Suppressor macrophage treated with lipopolysaccharide for 1 hour (primary cell): ENCODE measurements around the gene NTF3.

ENCODE experiments used
- DNase-seq, 3 donors: peaks; one replicate each; pipeline ENCODE4 v3.0.0-alpha.2; 2020 to 2022

Gene NTF3

DNA sequence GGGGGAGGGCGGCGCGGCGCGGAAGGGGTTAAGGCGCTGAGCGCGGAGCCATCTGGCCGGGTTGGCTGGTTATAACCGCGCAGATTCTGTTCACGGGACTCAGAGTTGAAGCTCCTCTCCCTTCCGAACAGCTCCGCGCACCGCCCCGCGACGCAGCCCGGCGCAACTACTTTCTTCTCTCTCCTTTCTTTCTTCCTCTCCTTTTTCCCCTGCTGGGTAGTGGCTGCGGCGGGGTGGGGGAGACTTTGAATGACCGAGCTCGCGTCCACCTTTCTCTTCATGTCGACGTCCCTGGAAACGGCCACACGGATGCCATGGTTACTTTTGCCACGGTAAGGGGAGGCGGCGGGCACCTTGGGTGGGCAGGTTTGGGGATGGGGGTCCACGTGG, at the start of gene NTF3:
Gene NTF3 (plus strand): TSS at position 98 of the 390 bp plus-strand sequence. CDS start 217 bp downstream, at position 315.
- no peak for DNase-seq

DNA sequence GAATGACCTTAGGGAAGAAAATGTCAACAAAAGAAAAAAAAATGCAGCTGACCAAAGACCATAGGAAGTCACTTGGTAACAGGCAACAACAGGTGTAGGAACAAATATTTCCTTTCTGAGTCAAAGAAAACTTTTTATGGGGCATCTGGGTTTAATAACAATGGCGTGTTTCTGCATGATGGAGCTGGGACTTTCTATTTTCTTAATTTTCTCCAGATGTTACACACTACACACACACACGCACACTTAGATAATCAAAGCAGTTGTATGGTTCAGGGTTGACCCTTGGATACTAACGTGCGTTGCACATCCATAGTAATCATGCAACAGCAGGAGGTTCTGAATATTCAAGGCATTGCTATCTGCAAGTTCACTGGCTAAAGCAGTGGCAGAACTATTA, 47.9 kb upstream of the NTF3 start:
- DNase-seq = no peak

- no peak for DNase-seq
Observed at GRCh38 chr12:5388581-5389535, 43.0 kb upstream of the NTF3 start.

- DNase-seq = no peak
Observed at GRCh38 chr12:5390174-5390799, 41.6 kb upstream of the NTF3 start.

GRCh38 chr12:5391653-5392052, 40.3 kb upstream of the NTF3 start:
- DNase-seq = no peak

GRCh38 chr12:5392961-5393360, 38.9 kb upstream of the NTF3 start:
- DNase-seq = no peak

DNA sequence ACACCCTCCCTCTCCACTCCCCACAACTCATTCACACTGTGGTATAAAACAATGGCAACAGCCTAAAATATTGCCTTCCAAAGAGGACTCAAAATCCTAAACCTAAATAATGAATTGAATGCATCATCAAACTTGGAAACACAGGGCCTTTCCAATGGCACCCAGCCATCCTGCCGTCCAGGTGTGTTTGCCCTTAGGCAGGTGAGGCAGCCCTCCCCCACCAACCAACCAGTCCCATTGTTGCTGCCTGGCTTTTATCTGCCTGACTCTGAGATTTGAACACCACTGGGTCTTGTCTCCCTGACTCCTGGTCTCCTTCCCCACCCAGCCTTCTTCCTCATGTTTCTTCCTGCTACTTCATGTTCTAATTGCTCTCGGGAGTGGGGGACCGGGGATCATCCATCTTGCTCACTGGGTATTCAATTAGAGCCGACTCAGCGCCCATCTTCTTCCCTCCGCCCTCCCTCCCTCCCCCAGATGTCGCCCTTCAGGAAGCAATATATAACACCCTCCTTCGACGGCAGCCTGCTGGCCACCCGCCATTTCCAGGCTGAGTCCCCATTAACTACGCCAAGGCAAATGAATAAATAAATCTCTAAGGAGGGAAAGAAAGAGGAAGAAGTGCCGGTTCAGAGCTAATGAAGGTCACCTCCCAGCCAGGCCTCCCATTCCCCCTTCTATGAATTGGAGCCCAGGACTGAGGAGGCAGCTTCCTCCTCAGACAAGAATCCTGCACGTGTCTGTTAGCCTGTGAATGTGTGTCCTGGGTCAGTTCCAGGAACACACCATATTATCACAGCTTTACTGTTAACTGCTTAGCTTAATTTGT, 36.3 kb upstream of the NTF3 start:
- DNase-seq = no peak

DNA sequence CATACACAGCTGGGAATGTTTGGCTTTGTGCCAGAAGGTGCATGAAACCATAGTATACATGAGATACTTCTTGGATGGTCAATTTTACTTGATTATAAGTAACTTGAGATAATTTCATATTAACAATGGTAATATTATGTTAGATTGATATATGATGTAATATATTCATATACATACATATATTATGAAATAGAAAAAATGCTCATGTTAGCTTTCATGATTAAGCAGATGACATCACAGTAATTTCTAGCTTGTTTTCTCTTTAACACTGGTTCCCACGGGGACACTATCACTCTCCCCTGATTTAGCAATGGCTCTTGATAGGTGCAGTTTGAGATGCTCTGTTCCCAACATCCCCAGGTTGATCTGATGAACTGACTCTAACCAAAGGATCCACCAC, 35.4 kb upstream of the NTF3 start:
- no peak for DNase-seq

GRCh38 chr12:5399266-5399665, 32.6 kb upstream of the NTF3 start:
- no peak for DNase-seq

DNA sequence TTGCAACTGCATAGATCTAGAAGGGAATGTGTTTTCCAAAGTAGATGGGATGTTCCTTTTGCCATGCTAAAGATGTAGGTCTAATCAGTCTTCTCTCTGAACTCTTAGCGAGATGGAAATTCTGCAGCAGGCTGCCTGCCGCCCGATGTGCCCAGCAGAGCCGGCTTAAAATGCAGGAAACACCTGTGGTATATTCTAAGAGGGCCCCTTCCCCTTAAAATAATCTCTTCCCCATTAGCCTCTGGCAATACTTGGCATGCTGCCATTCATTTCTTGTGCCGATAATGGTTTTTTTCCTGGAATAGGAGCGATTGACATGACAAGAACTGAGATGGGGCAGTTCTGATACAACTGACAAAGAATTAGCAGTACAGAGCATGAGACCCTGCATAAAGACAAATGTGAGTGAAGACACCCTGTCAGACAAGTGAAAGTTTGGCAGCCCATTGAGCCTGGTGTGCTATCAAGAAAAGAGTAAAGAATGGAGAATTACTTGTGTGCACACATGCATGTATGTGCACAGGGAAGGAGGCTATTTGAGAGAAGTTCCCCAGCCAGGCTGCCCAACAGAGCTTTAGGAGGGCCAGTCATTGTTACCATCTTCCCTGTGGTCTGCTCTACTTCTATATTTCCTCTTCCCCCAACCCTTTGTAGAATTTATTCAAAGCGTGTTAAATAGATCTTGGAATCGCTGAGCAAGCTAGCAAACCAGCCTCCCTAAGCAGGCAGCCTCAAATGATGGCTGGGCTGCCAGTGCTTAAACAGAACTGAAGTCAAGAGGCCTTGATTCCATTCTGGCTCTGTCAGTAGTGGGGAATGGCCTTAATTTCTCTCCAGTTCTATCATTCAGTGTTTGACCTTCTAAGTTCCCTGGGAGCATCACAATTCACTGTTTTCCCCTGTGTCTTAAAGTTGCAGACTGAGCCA, 29.6 kb upstream of the NTF3 start:
- DNase-seq = no peak

GRCh38 chr12:5403411-5403810, 28.5 kb upstream of the NTF3 start:
- no peak for DNase-seq

- DNase-seq = no peak
Observed at GRCh38 chr12:5407034-5407856, 24.7 kb upstream of the NTF3 start.

DNA sequence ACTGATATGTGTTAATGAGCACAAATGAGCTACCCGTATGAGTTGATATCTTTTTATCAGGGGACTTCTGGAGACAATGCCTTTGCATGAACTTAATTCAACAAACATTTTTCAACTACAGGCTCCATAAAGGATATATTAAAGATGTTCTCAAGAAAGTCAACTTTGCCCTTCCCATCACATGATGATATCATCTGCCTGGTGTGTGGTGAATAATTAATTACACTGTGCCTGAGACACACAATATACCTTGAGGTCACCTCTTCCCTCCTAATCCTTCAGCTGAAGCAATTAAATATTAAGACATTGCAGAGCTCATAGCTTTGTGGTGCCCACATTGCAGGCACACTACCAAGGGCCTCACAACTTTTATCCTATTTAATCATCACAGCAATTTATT, 22.3 kb upstream of the NTF3 start:
- DNase-seq = no peak

DNA sequence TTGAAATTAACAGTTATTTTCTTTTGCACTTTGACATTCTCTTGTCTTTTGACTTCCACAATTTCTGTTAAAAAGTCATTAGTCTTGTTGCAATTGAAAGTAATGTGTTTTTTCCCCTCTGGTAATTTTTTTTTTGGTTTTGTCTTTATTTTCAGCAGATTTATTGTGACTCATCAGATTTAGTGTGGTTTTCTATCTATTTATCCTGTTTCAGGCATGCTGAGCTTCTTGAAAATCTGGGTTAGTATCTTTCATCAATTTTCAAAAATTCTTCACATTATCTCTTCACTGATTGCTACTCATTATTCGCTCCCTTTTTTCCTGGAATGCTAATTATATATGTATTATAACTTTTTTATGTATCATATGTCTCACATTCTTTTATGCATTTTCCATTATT, 15.3 kb upstream of the NTF3 start:
- no peak for DNase-seq

- no peak for DNase-seq
Observed at GRCh38 chr12:5417500-5417899, 14.4 kb upstream of the NTF3 start.

GRCh38 chr12:5428332-5429221, 3.3 kb upstream of the NTF3 start:
- peak; percentile 23 to 40 (median 27) for DNase-seq

DNA sequence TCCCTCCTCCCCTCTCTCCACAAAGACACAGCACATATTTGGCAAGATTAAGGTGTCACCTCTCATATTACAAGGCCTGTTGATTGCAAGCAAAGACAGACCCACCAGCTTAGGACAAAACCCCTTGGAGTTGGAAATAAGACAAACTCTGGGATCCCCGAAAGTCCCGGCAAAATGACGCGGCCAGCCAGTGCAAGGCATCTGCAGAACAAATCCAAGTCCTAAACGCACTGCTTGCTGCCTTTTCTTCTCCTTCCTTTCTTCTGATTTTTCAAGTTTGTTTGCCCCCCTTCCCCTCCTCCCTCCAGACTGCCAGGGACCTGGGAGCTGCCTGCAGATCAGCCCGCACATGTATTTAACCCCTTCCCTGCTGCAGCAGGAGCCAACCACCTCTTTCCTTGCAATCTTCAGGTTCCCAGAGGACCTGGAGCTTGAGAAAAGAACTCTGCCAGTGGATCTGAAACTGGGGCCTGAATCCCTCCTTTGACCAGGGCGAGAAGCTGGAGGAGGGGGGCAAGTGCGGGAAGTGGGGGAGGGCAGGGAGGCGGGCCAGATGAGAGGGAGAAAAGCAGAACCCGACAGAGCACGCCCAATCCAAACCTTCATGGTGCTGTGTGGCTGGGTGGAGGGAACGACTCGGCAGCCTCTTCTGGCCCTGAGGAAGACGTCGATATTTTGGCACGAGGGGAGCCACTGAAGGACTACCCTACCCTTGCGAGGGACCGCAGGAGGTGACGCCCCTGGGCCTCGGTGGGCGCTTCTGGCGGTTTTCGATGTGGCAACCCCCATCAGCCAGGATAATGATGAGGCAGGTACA, 2.0 kb upstream of the NTF3 start:
- DNase-seq = no peak

DNA sequence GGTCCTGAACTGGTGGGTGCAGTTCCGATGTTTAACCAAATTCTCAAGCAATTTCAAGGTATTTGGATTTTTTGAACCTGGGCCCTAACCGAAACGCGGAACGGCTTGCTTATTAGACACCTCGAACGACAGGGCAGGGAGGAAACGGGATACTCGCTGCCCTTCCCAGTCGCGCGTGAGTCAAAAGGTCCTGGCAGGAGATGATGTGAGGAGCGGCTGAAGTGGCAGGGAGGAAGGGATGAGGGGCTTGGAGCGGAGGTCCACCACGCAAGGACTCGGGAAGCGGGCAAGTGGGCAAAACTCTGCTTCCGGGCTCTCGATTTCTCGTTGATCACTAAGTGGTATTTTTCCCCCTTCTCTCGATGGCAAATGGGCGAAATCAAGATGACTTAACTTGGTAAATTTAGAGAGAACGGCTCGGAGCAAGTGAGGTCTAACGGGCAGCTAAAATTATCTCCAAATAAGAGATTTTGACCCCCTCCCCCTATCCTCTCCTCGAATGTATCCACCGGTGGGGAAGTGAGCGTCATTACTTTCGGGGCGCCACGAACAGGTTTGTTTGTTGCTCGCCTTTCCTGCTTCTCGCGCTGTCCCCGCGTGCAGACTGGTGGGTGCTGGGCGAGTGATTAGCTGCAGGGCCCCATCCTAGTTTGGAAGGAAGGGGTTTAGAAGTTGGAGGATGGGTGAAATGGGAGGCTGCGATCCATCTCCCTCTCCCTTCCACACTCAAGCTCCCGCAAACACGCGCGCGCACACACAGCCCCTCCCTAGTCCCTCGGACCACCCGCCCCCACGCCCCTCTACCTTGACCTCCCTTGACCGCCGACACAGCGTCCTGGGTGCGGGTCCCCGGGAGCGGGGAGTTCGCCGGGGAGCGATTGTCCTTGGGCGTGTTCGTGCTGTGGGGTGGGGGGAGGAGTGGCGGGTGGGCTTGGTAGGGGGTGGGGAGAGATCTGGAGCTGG, 986 bp upstream of the NTF3 start:
- no peak for DNase-seq
